Neural crest cell (in vitro differentiated cells): ENCODE measurements around the gene TMPO. TPM values are rescaled to one million over a fixed set of nuclear protein-coding genes. Genes with fewer than 3 reads are reported as not detected.

Experiments used
- DNase-seq: peaks from one replicate; pipeline ENCODE4 v3.0.0; 2021; ENCODE audit warnings: low read depth, mixed read lengths, low spot score
- H3K27ac Mint-ChIP-seq: one replicate; pipeline ENCODE4 v1.8.0; 2021; ENCODE audit warnings: mild to moderate bottlenecking, mixed read lengths; ENCODE audit not compliant: unreplicated experiment
- H3K27me3 Mint-ChIP-seq: 2 replicates; pipeline ENCODE4 v1.8.0; 2021; ENCODE audit warnings: low read depth, mild to moderate bottlenecking, mixed read lengths
- H3K36me3 Mint-ChIP-seq: 2 replicates; pipeline ENCODE4 v1.8.0; 2021; ENCODE audit warnings: low read depth, mild to moderate bottlenecking, mixed read lengths
- H3K4me1 Mint-ChIP-seq: 2 replicates; pipeline ENCODE4 v1.8.0; 2021; ENCODE audit warnings: mixed read lengths
- H3K4me3 Mint-ChIP-seq: one replicate; pipeline ENCODE4 v1.8.0; 2021; ENCODE audit warnings: mild to moderate bottlenecking, mixed read lengths
- H3K9me3 Mint-ChIP-seq: 2 replicates; pipeline ENCODE4 v1.8.0; 2021; ENCODE audit warnings: mixed read lengths
- CTCF ChIP-seq: fragments of 200-600 bp; sonication (generic); conservative IDR thresholded peaks from 2 replicates; pipeline ENCODE4 v1.5.0; 2021; ENCODE audit warnings: antibody characterized with exemption, mild to moderate bottlenecking
- total RNA-seq: library from RNA; stranded (reverse); gene quantifications from 2 replicates; pipeline ENCODE4 v1.2.1, GENCODE V29; 2021

Gene TMPO
- total RNA-seq, 1 donor from 2014 or later: 305 TPM

- no peak for DNase-seq
- H3K4me3 Mint-ChIP-seq: no peak overlapping the region
- no peaks in the 10 kb centered on the region for H3K27me3 Mint-ChIP-seq
- H3K36me3 Mint-ChIP-seq: no peaks in the 10 kb centered on the region
- H3K4me1 Mint-ChIP-seq: no peaks in the 10 kb centered on the region
- no peak for TF ChIP-seq CTCF
- H3K27ac Mint-ChIP-seq: no peak overlapping the region
- H3K9me3 Mint-ChIP-seq: peaks cover 2% of the 10 kb centered on the region
These were observed 63.0 kb downstream of the TMPO start for GRCh38 chr12:98578392-98578791.

- DNase-seq: no peak
- Mint-ChIP-seq H3K4me3 (no peak overlapping the region), H3K36me3 (no peaks in the 10 kb centered on the region), H3K4me1 (no peaks in the 10 kb centered on the region), H3K9me3 (peaks cover 2% of the 10 kb centered on the region), H3K27ac (no peak overlapping the region), H3K27me3 (no peaks in the 10 kb centered on the region)
- no peak for TF ChIP-seq CTCF
These were observed 63.4 kb downstream of the TMPO start for GRCh38 chr12:98578821-98579220.

DNA sequence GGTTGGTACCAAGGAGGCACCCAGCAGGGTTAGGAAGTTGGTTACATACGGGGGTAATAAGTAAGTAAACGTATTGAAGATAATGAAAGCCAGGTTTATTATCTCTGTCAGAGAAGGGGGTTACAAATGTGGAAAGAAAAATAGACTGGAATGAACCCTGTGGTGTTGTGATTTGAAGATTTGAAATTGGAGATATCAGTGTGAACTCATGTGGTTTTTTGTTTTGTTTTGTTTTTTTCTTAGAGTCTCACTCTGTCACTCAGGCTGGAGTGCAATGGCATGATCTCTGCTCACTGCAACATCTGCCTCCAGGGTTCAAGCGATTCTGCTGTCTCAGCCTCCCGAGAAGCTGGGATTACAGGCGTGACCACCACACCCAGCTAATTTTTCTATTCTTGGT, 64.0 kb downstream of the TMPO start:
- Mint-ChIP-seq H3K4me3 (no peak overlapping the region), H3K27me3 (no peaks in the 10 kb centered on the region), H3K36me3 (no peaks in the 10 kb centered on the region)

GRCh38 chr12:98579835-98580234, 64.4 kb downstream of the TMPO start:
- no peak for TF ChIP-seq CTCF
- H3K27ac Mint-ChIP-seq: no peak overlapping the region
- H3K4me3 Mint-ChIP-seq: no peak overlapping the region
- peaks cover 2% of the 10 kb centered on the region for H3K9me3 Mint-ChIP-seq
- no peak for DNase-seq
- H3K4me1 Mint-ChIP-seq: no peaks in the 10 kb centered on the region
- no peaks in the 10 kb centered on the region for H3K36me3 Mint-ChIP-seq
- H3K27me3 Mint-ChIP-seq: no peaks in the 10 kb centered on the region

More for the DNA sequence above, 64.0 kb downstream of the TMPO start:
- Mint-ChIP-seq H3K9me3 (peaks cover 2% of the 10 kb centered on the region), H3K27ac (no peak overlapping the region), H3K4me1 (no peaks in the 10 kb centered on the region)
- TF ChIP-seq CTCF: no peak
- DNase-seq: no peak

DNA sequence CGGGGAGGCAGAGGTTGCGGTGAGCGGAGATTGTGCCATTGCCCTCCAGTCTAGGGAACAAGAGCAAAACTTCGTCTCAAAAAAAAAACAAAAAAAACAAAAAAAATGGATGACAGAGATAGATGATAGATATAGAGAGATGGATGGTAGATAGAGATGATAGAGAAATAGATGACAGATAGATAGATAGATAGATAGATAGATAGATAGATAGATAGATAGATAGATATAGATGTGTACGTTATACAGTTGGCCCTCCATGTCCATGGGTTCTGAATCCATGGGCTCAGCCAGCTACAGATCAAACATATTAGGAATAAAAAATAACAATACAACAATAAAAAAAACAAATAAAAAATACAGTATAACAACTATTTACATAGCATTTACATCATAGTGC, 65.3 kb downstream of the TMPO start:
- Mint-ChIP-seq H3K27me3 (no peaks in the 10 kb centered on the region), H3K4me1 (no peaks in the 10 kb centered on the region), H3K9me3 (peaks cover 2% of the 10 kb centered on the region), H3K27ac (no peak overlapping the region), H3K36me3 (no peaks in the 10 kb centered on the region), H3K4me3 (no peak overlapping the region)
- no peak for TF ChIP-seq CTCF
- no peak for DNase-seq

GRCh38 chr12:98581101-98581500, 65.7 kb downstream of the TMPO start:
- H3K4me3 Mint-ChIP-seq: no peak overlapping the region
- TF ChIP-seq CTCF: no peak
- peaks cover 2% of the 10 kb centered on the region for H3K9me3 Mint-ChIP-seq
- no peaks in the 10 kb centered on the region for H3K36me3 Mint-ChIP-seq
- no peak for DNase-seq
- H3K4me1 Mint-ChIP-seq: no peaks in the 10 kb centered on the region
- H3K27me3 Mint-ChIP-seq: no peaks in the 10 kb centered on the region
- no peak overlapping the region for H3K27ac Mint-ChIP-seq
